HPDE6-E6E7 (cell line): ENCODE measurements around the gene OR52E6.

Experiments
- DNase-seq: peaks from one replicate; pipeline ENCODE4 v3.0.0; 2011; ENCODE audit warnings: missing footprints; ENCODE audit errors: extremely low spot score

Gene OR52E6

DNA sequence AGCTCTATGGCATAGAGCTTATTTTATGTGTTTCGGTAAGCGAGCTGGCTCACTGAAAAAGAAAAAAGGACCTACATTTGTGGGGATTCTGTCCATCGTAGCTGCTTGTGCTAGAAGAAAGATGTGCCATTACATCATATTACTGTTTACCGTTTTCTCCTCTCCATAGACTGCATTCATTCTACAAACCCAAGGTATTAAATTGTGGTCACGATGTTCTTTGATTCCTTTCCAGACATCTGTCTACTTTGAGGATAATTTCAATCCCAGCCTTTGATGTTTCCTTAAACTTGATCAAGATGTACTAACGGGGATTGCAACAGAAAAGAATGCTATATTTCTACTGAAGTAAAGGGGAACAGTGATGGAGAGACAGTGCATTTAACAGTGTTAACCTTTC is 45.2 kb downstream of the OR52E6 start:
- DNase-seq = no peak

DNA sequence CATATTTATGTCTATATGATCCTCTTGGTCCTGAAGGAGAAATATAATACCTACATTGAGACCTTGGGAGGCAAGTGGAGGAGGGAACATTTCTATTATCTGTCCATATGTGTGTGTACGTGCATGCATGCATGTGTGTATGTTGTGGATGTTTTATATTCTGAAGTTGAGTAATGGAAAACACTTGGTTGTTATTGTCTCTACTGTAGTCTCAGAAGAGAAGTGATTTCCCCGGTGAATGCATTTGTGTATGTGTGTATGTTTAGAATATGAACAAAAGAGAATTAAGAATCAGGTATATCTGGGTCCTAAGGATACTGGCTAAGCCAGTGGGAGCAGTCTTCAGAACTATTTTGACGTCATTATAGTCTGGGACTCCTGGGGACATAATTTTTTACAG is 50.5 kb downstream of the OR52E6 start, which contains the start of gene OR52N1:
Gene OR52N1 (minus strand): TSS at position 101 of the 400 bp plus-strand sequence. CDS start 2,449 bp downstream, outside the sequence.
- no peak for DNase-seq
